GM18861 (cell line): ENCODE results near the gene HCN1.
"Not testable (repeated sequence)": the region's sequence is repeated elsewhere in the genome, so short reads cannot be mapped to it uniquely, and the experiment has no call there.

Experiments used
- ATAC-seq: cut with Tn5 transposase; IDR thresholded peaks from one replicate; pipeline ENCODE4 v1.9.1; 2021; ENCODE audit not compliant: unreplicated experiment

HCN1 gene

DNA sequence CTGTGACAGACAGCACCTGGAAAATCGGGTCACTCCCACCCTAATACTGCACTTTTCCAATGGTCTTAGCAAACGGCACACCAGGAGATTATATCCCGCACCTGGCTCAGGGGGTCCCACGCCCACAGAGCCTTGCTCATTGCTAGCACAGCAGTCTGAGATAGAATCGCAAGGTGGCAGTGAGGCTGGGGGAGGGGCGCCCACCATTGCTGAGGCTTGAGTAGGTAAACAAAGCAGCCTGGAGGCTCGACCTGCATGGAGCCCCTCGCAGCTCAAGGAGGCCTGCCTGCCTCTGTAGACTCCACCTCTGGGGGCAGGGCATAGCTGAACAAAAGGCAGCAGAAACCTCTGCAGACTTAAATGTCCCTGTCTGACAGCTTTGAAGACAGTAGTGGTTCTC lies 383.6 kb downstream of the HCN1 start:
- ATAC-seq: not testable (repeated sequence)

DNA sequence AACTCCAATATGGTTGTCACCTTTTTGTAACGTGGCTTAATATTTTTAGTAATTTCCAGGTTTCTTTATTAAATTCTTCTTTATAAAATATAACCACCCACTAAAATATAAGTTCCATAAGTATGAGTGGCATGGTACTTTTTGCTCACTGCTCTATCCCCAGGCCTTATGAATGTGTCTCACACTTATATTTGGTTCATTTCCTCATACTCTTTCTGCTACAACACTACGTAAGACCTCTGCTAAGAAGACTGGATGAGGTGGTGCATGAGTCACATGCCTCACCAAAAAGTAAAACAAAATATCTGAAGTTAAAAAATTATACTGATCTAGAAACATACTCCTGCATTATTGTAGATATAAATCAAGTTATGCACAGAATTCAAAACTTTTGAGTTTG lies 400.9 kb downstream of the HCN1 start:
- no peak for ATAC-seq

DNA sequence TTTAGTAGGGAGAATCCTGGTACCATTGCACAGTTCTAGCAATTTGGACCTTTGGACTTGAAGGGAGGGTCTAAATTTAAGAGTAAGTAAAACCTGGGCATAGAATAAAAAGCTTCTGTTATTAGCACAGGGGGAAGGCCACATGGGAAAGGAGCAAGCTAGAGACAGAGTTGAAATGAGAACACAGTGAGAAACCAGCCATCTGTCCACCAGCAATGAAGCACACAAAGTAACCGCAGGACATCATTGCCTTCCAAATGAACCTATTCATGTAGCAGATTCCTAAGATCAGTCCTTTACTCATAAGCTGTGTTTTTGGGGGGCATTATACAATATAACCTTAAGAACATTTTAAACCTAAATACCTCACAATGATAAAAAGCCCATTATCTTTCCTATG lies 407.4 kb downstream of the HCN1 start:
- ATAC-seq: no peak

DNA sequence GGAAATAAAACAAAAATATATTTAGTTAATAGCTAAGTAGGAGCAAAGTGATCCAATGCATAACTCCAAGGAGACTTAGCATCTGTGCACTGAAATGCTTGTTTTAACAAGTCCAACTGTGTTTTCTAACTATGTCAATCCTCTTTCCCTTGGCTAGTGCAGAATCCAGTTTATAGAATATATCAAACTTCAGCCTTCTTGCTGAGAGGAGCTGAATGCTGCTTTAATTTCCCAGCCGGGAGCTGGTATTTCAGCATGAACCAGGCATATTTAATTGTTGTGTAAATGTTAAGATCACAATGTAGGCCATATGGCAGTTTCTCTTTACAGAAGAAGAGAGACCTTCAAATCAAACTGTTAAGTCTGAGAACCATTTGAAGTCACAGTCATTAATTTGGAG lies 411.7 kb downstream of the HCN1 start:
- ATAC-seq: no peak

DNA sequence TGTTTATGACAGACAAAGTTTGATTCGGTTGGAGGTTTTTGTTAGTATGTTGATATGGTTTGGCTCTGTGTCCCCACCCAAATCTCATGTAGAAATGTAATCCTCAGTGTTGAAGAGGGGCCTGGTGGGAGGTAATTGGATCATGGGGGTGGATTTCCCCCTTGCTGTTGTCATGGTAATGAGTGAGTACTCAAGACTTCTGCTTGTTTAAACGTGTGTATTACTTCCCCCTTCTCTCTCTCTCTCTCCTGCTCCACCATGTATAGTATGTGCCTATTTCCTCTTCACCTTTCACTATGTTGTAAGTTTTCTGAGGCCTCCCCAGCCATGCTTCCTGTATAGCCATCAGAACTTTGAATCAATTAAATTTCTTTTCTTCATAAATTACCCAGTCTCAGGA lies 415.1 kb downstream of the HCN1 start:
- ATAC-seq: no peak

DNA sequence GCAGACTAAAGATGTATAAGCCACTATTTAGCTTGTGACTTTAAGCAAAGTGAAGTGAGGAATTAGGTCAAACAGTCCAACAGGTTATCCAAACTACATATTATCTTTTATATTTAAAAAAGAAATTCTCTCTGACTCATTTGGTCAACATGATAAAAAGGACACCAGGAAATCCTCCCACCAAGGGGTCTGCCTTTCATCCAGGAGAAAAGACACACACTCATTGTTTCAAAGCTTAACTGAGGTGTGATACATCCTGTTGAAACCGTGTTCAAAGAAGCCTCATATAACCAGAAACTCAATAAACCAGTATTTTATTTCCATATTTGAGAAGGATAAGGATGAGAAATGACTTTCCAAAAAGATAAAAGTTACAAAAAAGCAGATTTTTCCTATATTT lies 417.1 kb downstream of the HCN1 start:
- no peak for ATAC-seq

DNA sequence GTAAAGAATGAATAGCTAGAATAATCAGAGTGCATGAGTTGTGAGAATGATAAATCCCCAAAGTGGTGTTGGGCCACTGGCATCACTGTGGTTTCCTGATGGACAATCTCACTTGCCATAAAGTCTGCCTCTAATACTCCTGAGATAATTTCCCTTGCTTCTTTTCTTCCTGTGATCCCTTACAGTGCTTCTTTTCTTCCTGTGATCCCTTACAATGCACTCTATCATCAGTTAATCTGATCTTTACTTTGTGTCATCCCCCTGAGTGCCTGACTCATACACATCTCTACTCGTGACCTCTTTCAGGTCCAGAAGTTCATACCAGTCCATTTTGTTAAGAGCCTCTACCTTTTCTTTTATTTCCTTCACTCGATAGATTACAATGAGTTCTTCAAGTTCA lies 418.3 kb downstream of the HCN1 start:
- ATAC-seq: no peak

DNA sequence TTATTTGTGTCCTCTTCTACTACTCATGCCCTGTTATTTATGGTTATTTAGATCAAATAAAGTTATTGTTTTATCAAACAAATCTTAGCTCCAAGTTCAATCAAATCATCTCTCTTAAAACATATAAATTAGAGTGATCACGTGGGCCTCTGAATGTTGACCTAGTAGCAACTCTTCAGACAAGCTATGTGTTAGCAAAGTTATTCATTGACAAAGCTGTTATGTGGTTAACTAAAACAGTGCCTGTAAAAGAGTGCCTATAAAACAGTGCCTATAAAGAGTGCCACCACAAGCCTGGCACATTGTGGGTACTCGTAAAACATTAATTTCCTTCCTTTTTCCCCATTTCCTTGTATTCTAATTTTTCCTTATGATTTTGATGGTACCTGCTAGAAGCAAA lies 421.9 kb downstream of the HCN1 start:
- no peak for ATAC-seq

DNA sequence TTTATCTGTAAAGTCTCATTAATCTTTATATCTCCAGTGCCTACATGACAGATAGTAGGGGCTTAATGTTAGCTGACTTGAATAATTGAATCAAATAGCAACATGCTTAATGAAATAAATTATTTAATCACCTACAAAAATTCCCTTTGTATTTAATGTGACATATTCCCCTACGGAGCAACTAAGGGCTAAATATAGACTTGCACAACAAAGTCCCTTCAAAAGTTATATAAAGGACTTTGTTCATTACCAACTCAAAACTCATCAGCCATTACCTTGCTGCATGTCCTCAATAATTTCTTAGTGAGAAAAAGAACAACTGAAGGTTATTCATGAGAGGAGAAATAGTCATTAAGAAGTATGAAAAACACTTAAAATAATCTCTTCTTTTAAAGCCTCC lies 424.6 kb downstream of the HCN1 start:
- no peak for ATAC-seq

DNA sequence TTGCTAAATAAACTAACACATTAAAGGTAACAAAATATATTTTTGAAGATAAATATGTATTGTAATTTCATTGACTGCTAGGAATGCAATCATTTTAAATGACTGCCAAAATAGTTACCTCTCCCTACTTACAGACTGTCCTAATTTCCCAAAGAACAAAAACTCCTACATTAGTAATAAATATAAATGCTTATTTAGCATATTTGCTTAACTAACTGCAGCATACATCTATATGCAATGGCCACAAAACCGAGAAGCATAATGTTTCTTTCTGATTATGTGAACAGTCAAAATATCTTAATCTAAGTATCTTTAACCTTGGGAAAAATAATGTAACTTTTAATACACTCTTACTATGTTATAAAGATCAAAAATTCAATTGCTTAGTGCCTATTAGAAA lies 431.7 kb downstream of the HCN1 start:
- ATAC-seq: no peak

DNA sequence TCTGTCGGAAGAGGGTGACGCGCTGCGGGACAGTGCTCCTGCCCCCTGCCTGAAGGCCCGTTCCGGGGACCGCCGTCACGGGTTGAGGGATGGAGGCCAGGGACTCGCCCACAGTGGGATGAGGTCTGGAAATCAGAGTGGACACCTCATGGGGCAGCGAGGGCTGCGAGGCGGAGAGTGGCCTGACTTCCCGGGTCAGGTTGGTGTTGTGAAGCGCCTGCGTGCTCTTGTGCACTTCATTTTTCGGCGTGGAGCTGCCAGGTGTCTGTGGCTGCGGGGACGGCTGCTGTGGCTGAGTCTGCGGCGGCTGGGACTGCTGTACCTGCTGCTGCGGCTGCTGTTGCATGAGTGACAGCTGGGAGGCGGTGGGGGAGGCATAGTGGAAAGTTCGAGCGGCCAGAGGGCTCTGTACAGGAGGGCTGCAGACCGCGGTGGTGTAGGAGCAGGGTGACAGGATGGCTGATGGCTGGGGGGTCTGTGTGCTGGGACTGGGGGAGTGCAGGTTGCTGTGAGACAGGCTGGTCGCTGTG lies 434.1 kb downstream of the HCN1 start:
- no peak for ATAC-seq

DNA sequence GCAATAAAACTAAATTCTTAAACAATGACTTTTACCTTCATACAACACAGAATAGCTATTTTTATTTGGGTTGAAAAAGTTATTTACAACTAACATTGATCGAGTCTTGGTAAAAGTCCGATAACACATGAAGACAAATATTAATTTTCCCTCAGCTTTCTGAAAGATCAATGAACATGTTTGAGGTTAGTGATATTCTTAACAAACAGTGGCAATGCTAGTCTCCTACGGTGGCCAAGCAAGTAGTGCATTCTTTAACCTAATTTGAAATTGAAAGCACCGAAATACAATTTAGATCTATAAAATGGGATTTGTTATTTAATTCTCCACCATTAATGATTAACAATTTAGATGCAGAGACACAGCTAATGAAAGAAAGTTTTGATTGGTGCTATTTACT lies 435.1 kb downstream of the HCN1 start:
- ATAC-seq: no peak

DNA sequence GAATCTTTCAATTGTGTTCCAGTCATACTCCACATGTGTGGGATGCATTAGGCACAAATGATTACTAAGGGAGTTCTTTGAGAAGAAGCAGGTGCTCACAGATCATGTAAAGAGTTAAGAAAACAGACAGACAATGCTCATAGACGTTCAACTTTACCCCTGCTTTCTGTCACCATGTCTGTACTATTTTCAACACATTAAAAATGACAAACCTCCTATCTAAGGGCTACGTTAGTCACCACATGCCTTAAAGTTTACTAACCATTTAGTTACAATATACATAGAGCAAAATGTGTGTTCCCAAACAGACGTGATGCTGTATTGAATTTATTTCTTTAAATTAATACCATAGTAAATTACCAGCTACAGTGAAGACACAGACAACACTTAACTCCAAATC lies 435.9 kb downstream of the HCN1 start:
- ATAC-seq: no peak

DNA sequence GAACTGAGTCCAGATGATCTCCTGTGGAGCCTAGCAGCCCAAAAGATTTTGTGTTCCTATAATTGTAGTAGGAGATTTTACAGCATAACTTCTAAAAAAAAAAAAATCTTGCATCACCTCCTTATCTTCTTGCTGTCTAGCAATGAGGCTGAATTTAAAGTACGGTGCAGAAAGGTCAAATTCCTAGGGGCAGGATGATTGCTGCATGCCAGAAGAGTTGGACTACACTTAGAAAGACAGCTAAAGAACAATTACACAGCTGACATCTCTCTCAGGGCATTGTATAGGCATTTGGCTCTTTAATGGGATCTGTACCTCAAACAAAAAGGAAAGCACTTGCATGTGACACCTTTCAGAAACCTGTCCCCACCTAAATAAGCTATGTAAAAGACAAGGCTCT lies 443.2 kb downstream of the HCN1 start:
- no peak for ATAC-seq

DNA sequence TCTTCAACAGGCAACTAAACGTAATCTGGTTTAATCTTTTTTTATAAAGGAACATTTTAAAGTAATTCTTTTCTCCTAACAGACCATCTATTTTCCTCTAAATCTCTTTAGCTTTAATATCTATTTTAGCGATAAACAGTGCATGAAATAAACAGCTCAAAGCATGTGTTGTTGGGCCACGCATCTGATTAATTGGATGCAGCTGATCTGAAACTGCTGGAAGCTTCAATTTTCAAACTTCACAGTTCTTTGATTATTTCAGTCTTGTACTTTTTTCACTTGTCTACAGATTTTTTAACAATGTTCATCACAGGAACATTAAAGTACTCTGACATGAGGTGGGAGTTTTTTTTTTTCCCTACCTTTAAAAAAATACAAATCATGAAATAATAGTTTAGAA lies 443.6 kb downstream of the HCN1 start:
- no peak for ATAC-seq

DNA sequence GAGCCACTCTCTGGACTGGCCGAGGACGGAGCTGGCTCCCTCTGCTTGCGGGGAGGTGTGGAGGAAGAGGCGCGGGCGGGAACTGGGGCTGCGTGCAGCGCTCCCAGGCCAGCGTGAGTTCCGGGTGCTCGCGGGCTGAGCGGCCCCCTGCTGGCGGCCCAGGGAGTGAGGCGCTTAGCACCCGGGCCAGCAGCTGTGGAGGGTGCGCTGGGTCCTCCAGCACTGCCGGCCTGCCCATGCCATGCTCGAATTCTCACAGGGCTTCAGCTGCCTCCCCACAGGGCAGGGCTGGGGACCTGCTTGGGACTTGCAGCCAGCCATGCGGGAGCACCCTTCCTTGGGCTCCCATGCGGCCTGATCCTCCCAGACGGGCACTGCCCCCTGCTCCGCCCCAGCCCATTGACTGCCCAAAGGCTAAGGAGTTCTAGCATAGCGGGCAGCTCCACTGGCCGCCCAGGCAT lies 470.6 kb downstream of the HCN1 start:
- ATAC-seq: no peak

DNA sequence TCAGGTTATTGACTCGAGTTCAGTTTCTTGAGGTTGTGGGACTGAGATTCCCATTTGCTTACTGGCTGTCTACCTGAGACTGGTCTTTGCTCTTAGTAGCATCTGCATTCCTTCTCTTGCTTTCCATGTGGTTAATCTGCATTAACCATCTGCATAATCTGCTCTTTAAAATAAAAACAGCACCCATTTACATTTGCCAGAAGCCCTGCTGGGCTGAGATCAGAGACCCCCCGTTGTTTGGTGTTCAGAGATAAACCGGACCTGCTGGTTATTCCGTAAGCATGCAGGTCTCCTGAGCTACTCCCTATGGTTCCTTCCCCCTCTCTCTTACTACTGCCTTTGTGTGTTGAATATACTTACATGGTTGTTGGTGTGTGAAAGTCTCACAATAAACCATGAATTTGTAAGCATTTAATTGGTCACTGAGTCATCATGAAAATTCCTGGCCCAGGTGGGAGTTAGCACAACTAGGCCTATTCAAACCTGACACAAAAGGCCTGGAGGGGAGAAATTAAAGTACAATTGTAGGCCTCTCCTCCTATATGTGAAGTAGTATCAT lies 490.7 kb downstream of the HCN1 start:
- ATAC-seq: no peak
